SU-DHL-6 (cell line): ENCODE results near the gene PTBP3.

Experiments used
- EZH2phosphoT487 ChIP-seq: fragments of 200-600 bp; sonication (generic), shearing (Covaris generic); conservative IDR thresholded peaks from 2 replicates; pipeline ENCODE4 v1.6.1; 2018; ENCODE audit warnings: mild to moderate bottlenecking, antibody characterized with exemption, low read length, moderate library complexity, mixed read lengths
- TF ChIP-seq, protein P1 (sequence below): fragments of 200-600 bp; sonication (generic); IDR thresholded peaks from one replicate; pipeline ENCODE4 v1.5.1; 2017; ENCODE audit warnings: antibody characterized with exemption, mild to moderate bottlenecking, low read length, moderate library complexity; ENCODE audit not compliant: insufficient read depth, poor library complexity, severe bottlenecking

GRCh38 chr9:112326194-112326593 is 7.2 kb downstream of the PTBP3 start:
- TF ChIP-seq, protein P1, sequence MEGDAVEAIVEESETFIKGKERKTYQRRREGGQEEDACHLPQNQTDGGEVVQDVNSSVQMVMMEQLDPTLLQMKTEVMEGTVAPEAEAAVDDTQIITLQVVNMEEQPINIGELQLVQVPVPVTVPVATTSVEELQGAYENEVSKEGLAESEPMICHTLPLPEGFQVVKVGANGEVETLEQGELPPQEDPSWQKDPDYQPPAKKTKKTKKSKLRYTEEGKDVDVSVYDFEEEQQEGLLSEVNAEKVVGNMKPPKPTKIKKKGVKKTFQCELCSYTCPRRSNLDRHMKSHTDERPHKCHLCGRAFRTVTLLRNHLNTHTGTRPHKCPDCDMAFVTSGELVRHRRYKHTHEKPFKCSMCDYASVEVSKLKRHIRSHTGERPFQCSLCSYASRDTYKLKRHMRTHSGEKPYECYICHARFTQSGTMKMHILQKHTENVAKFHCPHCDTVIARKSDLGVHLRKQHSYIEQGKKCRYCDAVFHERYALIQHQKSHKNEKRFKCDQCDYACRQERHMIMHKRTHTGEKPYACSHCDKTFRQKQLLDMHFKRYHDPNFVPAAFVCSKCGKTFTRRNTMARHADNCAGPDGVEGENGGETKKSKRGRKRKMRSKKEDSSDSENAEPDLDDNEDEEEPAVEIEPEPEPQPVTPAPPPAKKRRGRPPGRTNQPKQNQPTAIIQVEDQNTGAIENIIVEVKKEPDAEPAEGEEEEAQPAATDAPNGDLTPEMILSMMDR = no peak
- no peak for TF ChIP-seq EZH2phosphoT487
